Fibroblast of skin of scalp (primary cell): ENCODE data around the gene DGCR6L.
"Not testable (repeated sequence)": the region's sequence is repeated elsewhere in the genome, so short reads cannot be mapped to it uniquely, and the experiment has no call there.

Experiments
- DNase-seq: peaks from one replicate; pipeline ENCODE4 v3.0.0-alpha.2; 2013

DGCR6L gene

DNA sequence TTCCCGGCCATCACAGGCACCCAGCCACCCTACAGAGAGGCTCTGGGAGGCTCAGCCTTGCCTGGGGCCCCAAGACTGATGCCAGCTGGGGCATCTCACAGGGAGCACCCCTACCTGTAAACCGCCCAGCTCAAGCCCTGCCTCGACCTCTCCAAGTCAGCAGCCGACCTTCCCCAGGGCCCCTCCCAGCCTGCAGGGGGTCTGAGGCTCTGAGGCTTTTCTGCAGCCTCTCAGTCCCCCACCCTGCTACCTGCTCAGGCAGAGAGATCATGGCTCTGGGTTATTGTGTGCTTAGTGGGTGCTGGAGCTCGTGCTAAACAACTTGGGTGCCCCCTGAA is 28.6 kb downstream of the DGCR6L start:
- no peak for DNase-seq

DNA sequence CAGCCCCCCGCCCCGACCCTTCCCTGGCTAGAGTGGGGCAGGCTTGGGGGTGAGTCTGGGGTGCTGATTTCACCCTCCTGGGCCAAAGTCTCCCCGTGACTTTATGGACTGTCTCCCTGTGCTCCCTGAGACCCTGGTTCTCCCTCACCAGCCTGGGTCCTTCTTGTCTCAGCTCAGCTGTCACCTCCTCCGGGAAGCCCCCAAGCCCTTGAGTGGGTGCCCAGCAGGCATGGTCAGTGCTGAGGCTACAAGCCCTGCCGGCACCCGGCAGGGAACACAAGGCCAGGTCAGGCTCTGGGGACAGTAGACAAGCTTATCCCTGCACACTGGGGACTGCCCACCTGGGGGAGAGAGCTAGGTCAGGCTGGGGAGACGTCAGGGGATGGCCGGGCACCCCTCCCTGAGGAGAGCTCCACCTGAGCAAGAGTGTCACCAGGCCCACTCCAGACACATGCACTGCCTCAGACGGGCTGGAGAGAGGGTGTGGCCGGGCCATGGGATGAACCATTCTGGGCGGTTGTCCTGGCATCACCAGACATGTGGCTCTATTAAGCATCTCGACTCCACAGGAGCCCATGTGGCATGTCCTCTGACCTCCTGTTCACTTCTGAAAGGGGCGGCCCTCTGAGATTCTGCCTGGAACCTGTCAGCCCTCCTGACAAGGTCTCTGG is 29.1 kb downstream of the DGCR6L start:
- no peak for DNase-seq

DNA sequence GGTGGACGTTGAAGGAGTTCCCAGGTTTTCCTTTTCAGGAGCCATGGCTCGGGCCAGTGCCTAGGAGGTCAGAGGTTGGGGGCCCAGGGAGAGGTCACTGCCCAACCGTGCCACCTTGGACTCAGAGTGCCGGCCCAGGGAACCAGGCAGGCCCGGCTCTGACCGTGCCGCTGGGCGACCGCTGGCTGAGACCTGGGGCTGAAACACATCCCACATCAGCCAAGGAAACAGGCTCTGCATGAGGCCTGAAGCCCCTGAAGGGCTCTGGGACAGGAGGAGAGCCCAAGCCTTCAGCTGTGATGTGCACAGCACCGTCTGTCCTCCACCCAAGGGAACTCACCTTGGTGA is 29.8 kb downstream of the DGCR6L start:
- DNase-seq, result no peak

DNA sequence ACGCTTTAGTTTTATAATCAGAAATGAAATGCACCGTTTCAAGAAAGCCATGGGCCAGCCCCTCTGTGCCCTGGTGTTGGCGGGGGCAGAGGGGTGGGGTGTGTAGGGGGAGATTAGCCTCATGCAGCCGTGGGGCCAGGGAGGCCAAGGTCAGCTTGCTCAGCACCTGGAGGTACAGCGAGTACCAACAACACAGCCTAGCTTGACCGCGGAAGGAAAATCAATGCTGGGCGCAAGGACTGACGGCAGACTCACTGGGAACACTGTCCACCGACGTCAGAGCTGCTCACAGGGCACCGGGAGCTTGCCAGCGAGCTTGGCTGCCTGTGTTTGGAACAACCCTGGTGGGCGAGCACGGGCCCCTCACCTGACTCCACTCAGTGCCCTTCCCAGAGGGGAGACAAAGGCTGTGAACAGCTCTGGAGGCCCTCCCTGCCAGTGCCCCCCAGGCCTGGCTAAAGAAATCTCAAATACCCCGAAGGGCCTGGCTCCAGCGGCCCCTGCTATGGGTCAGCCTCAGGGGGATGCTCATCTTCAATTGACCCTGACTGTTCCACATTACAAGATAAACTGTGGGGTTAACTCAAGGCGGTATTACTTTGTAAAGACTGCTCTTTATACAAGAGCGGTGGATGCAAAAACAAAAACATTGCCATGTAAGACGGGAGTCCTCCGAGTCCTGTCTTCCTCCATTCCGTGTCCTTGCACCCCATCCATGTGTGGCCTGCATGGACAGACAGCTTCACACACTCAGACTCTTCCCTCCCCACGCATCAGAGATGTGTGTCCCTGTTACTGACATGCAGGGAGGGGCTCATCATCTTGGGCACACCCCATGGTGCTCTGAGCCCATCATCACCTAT is 30.4 kb downstream of the DGCR6L start:
- DNase-seq, result not testable (repeated sequence)

DNA sequence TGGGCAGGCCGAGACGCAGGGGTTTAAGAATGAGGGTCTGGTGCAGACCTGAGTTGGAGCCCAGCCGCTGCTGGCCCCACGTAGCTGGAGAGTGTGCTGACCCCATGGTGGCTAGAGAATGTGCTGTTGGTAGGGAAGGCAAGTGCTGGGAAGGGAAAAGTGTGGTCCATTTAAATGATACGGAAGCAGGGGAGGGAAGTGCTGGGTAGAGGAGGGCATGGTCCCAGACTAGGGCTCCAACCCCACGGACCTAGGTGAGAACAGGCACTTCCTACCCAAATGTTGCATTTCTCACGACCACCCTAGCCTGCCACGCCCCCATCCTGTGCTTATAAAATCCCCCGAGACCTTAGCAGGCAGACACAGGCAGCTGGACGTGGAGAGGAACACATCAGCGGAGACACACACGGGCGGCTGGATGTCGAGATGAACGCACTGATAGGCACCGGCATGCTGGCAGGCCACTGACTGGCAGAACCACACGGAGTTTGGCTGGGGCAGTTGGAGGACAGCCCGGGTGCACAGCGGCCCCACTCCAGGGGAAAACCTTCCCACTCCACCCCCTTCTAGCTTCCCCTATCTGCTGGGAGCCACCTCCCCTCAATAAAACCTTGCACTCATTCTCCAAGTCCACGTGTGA is 33.0 kb downstream of the DGCR6L start:
- not testable (repeated sequence) for DNase-seq

DNA sequence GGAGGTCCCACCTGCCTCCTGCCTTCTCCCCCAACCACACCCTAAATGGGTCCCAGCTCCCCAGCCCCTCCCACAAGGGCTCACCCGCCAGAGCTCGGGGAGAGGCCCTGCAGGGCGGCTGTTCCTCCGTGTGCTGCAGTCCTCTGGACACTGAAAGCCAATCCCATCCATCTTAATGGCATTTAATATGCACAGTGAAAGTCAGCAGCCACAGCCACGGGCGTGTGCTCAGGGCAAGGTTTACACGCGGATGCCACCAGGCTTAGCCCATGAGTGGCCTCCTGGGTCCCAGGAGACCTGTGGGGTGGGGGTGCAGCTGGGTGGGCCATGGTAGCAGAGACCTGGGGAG is 33.6 kb downstream of the DGCR6L start:
- DNase-seq, result not testable (repeated sequence)

DNA sequence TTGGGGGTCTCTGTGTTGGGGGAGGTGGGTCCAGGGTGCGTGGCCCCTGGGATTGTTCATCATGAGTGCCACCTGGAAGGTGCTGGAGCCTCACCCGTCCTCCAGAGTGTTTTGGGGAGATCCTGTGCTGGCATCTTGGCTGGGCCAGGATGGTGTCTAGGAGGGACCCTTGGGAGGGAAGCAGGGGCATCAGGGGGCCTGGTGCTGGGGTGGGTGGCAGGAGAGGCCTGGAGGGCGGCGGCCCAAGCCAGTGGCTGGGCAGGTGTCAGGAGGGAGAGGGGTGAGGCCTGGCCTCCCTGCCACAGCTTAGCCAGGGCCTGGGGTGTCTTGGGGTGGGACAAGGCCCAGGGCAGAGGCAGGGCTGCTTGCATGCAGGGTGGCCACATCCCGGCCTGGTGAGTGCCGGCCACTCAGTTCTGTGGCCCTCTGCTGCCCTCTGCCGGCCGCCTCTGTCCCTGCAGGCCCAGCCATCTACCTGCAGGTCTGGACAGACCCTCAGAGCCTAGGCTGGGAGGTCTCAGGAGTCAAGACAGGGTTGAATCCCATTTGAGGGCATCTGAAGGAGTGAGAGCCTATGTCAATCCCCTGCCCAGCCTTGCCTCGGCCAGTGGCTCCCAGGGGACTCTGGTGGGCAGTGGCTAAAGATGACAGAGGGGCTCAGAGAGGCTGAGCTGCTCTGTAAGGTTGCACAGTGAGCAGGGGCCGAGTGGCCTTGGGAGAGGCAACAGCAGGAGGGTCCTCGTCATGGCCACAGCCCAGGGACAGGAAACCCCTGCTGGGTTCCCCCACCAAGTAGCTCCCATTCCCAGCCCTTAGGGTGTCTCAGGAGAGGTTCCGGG is 34.2 kb downstream of the DGCR6L start:
- DNase-seq, result peak; percentile 46

DNA sequence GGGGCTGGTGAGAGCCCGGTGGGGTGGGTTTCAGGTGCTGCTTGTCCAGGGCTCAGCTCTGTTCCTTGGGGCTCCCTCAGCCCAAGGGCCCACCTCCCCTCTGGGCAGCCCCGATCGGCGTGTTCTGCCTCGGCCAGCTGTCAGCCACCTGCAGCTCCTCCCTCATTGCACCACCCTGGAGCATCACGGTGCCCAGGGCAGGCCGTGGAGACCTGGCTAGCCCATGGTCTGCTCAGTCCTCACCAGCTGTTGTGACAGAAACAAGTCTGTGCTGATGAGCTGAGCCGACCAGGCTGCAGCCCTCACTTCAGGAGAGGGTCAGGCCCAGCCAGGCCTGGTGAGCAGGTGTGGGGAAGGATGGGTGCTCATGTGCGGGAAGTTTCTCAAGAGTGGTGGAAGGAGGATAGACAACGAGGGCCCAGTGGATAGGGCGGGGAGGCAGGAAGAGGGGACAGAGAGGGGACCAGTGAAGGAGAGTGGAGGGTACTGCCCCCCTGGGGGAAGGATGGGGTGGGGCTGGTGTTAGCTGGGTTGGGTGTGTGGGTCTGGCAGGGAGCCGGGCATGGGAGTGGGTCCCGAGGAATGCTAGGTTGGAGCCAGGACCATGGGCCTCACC is 35.3 kb downstream of the DGCR6L start:
- DNase-seq, result no peak

DNA sequence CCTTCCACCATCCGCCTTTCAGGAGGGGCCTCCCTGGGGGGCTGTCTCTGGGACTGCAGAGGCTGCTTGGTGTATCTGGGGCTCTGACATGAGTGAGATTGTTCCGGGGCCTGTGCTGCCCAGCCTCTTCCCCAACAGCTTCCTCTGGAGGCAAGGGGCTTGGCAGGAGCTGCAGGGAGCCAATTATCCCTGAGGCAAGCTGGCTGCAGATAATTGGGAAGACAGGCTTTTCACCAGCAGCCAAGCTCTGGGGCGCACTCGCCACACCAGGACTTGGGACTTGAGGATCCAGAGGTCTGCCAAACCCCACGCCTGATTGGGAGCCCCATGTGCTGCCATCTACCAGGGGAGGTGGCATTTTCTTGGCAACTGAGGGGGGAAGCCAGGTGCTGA is 36.2 kb downstream of the DGCR6L start:
- DNase-seq, result no peak

DNA sequence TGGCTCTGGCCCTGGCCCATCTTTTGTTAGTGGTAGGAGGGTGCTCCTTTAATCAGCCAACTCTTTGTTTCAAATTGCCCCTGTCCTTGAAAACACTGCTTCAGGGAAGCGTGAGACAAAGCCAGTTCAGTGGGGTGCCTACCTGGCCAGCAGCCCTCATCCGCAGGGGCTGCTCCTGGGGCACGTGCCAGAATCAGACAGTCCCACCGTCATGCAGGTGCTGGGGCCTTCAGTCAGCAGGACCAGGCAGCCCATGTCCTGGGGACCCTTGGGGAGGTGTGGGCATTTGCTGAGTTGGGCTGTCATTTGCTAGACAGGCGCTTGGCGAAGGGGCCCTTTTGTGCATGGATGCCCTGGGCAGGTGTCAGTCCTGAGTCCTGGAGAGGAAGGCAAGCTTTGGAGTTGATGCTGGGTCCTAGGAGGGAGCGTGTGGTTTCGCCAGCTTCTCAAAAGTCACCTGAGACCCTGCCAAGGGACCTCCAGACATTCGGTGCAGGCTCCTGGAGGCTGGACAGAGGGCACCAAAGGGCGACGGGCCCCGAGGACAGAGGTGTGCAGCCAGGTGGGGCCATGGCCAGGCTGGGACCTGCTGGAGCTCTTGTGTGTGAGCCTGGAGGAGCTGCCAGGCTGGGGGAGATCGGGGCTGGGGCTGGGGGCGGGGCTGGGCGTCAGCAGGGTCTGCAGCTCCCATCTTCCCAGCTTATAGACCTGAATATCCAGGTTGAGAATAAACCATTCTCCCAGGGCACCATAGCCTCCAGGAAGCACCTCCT is 36.8 kb downstream of the DGCR6L start:
- no peak for DNase-seq

DNA sequence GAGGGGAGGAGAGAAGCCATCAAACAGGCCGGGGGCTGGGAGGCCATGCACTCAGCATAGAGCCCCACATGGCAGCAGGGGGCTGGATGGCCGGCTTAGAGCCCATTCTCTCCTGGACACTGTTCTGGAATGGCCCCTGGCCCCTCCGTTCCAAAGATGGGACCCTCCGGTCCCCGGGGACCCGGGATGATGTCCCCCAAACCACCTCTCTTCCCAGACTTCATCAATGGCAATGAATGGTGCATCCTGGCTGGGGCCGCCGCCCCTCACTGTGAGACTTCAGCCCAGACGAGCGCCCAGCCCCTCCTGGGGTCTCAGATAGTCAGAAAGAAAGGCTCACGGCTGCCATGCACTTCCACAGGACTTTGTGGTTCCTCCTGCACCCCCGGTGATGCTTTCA is 38.0 kb downstream of the DGCR6L start:
- DNase-seq, result no peak

DNA sequence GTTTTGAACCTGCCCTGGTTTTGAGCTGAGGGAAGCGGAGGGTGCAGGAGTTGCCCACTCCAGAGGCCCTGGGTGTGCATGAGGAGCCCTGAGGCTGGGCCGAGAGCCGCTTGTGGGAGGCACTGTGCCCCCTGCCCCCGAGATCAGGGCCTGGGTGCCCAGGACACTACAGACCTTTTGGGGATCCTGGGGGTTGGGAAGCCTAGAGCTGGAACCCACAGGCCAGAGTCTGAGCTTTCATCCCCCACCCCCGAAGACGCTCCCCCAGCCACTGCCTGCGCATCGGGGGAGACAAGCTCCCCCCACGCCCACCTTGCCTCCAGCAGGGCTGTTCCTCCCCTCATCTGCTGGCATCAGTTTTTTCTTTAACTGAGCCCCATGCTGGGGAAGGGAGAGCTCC is 38.4 kb downstream of the DGCR6L start:
- not testable (repeated sequence) for DNase-seq

DNA sequence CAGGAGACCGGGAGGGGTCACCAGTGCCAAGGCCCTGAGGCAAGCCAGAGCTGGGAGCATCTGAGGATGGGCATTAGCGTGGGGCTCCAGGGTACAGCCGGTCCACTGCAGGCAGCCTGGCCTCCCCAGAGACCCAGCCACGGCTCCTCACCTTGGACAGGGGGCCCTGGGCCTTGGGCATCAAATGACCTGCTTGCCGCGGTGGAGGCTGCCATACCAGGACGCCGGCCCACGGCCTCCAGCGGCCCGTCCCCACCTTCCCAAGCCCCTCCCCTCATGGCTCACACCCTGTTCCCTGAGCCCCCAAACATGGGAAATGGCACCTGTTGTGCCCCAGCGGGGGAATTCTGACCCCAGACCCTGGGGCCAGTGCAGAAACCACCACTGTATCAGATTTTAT is 39.0 kb downstream of the DGCR6L start:
- no peak for DNase-seq

DNA sequence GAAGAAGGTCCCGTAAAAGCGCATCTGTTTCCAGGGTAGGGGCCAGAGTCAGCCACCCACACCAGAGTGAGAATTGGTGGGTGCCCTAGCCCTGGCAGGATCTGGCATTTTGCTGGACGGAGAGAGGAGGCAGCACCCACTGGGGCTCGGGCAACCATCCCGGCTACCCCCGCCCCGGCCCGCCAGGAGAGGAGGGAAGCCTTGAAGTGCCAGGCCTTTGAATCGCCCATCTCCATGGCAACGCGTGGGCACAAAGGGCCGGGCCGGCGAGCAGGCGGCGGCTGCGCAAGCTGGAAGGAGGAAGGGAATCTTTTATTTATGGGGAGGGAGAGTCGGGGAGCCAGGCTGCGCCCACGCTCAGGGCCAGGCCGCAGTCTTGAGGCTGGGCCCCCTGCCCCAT is 39.7 kb downstream of the DGCR6L start:
- DNase-seq, result not testable (repeated sequence)

DNA sequence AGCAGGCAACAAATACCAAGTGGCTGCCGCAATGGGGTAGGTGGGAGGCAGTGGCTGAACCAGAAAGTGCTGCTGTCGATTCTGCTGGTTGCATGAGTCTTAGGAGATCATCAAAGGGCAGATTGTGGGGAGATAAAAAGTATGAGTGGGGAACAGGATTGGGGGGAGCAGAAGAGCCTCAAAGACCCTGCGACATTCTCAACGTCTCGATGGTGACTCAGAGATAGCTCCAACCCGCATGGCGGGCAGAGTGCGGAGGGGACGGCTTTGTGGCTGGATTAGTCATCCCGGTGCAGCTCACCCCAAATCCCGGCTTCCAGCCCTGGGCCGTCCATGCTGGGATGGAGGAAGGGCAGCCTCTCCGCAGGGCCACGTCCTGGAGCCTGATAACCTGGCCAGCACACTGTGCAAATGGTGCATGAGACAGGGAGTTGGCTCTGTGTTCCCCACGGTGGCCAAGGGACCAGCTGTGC is 40.2 kb downstream of the DGCR6L start:
- DNase-seq, result no peak

DNA sequence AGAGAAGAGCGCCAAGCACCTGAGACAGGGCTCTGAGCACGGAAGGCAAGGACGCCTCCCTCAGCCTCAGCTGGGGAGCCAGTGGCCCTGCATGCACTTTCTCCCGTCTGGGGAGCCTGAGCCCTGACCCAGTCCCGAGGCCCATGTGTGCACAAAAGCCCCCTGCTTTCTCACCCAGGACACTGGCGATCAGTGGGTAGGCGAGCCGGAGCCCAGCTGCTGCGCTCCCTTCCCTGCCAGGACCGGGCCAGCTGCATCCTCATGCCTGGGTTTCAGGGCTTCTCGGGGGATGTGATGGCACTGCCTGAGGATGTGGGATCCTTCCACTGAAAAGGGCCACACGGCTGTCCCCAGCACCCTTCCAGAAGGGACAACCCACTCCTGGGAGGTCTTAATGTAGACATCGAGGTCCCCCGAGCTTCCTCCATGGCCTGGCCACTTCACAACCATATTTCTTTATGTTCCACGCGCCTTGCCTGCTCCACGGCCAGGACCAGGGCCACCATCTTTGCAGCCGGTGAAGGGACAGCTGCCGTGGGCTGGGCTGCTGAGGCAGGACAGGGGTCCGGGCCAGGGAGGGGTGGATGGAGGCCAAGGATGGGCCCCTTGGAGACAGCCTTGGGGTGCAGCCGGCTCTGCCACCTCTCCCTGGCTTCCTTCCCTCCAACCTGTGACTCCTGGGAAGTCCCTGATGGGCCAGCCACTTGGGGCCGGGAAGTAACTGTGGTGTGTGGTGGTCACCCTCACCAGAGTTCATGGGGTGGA is 41.0 kb downstream of the DGCR6L start:
- not testable (repeated sequence) for DNase-seq

DNA sequence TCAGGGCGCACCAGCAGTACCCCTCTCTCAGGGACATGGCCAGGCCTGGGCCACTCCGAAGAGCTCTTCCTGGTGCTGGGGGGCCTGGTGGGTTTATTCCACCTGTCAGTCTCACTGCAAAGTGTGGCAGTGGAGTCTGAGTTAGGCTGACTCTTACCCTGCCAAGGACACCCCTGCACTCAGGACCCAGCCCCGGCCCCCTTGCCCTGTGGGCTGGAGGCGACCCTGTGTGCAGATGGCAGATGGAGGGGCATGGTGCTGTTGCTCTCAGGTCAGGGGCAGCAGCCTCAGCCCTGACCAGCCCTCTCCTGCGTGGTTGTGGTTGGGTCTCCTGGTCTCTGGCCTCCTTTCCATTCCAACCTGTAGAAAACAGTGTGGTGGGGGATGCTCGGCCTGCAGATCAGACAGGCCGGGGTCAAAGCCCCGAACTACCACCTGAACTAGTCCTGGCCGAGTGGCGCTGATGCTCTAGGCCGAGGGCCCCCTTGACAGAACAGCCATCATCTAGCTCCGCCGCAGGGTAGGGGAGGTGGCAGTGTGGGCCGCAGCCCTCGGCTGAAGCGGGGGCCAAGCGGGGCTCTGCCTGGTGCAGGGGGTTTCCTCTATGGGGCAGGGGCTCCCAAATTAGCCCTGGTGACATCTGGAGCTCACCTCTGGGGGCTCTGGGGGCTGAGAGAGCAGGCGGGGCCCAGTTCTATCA is 41.8 kb downstream of the DGCR6L start:
- not testable (repeated sequence) for DNase-seq

DNA sequence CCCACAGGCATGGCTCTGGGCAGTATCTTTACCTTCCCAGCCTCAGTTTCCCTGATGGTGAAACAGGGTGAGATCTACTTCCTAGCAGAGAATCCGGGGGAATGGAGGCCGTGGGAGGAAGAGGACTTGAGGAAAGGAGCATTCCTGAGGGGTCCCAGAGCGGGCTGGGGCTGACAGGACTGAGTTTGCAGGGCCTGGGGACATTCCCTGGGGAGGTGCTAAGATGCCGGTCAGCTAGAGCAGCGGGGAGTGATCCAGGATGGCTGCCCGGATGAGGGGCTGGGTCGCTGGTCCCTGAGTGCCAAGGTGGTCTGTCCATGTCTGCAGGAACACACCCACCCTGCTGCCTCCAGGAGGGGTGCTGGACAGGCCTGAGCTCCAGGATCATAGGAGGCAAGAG is 43.4 kb downstream of the DGCR6L start:
- no peak for DNase-seq

DNA sequence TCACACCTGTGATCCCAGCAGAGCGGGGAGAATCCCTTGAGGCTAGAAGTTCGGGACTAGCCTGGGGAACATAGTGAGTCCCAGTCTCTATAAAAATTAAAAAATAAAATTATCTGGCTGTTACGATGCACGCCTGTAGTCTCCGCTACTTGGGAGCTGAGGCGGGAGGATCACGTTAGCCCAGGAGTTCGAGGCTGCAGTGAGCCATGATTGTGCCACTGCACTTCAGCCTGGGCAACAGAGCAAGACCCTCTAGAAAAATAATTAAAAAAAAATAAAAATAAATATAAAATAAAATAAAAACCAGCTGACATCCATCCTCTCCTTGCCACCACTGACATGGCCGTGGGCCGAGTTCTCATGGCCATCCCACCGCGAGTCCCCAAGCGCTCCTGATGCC is 44.0 kb downstream of the DGCR6L start:
- no peak for DNase-seq

DNA sequence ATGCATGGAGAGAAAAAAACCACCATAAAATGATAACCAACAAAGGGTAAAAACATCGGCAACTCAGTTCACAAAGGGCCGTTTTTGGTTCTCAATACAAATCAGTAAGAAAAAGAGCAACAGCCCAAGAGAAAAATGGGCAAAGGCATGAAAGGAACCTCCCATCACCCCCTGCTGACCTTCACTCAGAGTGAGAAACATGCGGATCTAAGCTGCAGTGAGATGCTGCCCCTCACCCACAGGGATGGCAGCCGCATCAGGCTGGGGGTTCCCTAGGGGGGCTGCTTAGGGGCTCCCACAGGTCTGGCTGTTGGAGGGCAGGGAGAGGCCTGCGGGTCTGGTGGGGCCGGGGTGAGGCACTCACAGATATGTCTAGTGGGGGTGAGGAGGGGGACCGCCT is 44.5 kb downstream of the DGCR6L start:
- DNase-seq, result not testable (repeated sequence)
